T-cell (primary cell): ENCODE data around the gene CRAMP1. TPM values are rescaled to one million over a fixed set of nuclear protein-coding genes. Genes with fewer than 3 reads are reported as not detected.
"Not testable (repeated sequence)": the region's sequence is repeated elsewhere in the genome, so short reads cannot be mapped to it uniquely, and the experiment has no call there.

Experiments used
- ATAC-seq, 4 experiments: fragments of 200-7000 bp in 3 of 4; fragments of 150-1000 bp in 1 of 4; cut with Tn5 transposase; replicated peaks in 1 of 4; 1 replicate in 3 of 4; 2 replicates in 1 of 4; pipeline ENCODE4 v1.10.0; 2021; ENCODE audit warnings: moderate library complexity in 3 of 4, mild to moderate bottlenecking in 2 of 4, moderate number of reproducible peaks in 1 of 4
- CTCF ChIA-PET, 2 donors: fragments of 300-600 bp; sonication (Branson Sonifier 250); formaldehyde crosslinking; loops; one replicate each; lab custom pipeline; 2022; ENCODE audit warnings: antibody characterized with exemption in 2 of 2; lab: Charles Lee
- POLR2A ChIA-PET, 2 donors: fragments of 300-600 bp; sonication (Branson Sonifier 250); formaldehyde crosslinking; loops; one replicate each; lab custom pipeline; 2022; ENCODE audit warnings: antibody characterized with exemption in 2 of 2; lab: Charles Lee
- DNase-seq, 35 experiments: peaks; one replicate each; pipeline versions ENCODE4 v3.0.0 to v3.0.0-alpha.2; 2013 to 2023
- H3K27ac ChIP-seq: one replicate; pipeline ENCODE4 v1.5.1; 2013; ENCODE audit warnings: low read length
- H3K27me3 ChIP-seq, 2 experiments: replicated peaks in 1 of 2; 1 replicate in 1 of 2; 2 replicates in 1 of 2; pipeline versions ENCODE4 v1.6.1 to v1.7.0; 2013; ENCODE audit warnings: low read length in 1 of 2, mixed read lengths in 1 of 2; ENCODE audit not compliant: control insufficient read depth in 2 of 2, insufficient read depth in 2 of 2; ENCODE audit errors: extremely low read depth in 1 of 2
- H3K36me3 ChIP-seq, 2 donors: 1 replicate in 1 of 2; 2 replicates in 1 of 2; pipeline versions ENCODE4 v1.6.1 to v1.7.0; 2013; ENCODE audit warnings: low read length in 1 of 2; ENCODE audit not compliant: control insufficient read depth in 2 of 2, insufficient read depth in 1 of 2; ENCODE audit errors: extremely low read depth in 1 of 2
- H3K4me1 ChIP-seq, 2 experiments: 1 replicate in 1 of 2; 2 replicates in 1 of 2; pipeline versions ENCODE4 v1.6.1 to v1.7.0; 2013; ENCODE audit warnings: low read length in 2 of 2, mixed read lengths in 1 of 2; ENCODE audit not compliant: insufficient read depth in 2 of 2, control insufficient read depth in 1 of 2; ENCODE audit errors: extremely low read depth in 1 of 2
- H3K4me3 ChIP-seq, 2 donors: 1 replicate in 1 of 2; 2 replicates in 1 of 2; pipeline versions ENCODE4 v1.5.1 to v1.7.0; 2013; ENCODE audit warnings: mild to moderate bottlenecking in 2 of 2, low read length in 1 of 2, moderate library complexity in 1 of 2; ENCODE audit not compliant: control insufficient read depth in 1 of 2; ENCODE audit errors: extremely low read depth in 1 of 2
- H3K9me3 ChIP-seq: 2 replicates; pipeline ENCODE4 v1.7.0; 2013
- H3K27ac Mint-ChIP-seq, 2 donors: one replicate each; pipeline ENCODE4 v1.8.0; 2020 to 2021; ENCODE audit warnings: mild to moderate bottlenecking in 2 of 2, mixed read lengths in 2 of 2
- H3K27me3 Mint-ChIP-seq, 2 donors: one replicate each; pipeline ENCODE4 v1.8.0; 2021 to 2022; ENCODE audit warnings: mixed read lengths in 2 of 2
- H3K36me3 Mint-ChIP-seq: one replicate; pipeline ENCODE4 v1.8.0; 2021; ENCODE audit warnings: mixed read lengths
- H3K4me1 Mint-ChIP-seq, 3 donors: one replicate each; pipeline ENCODE4 v1.8.0; 2020 to 2022; ENCODE audit warnings: mixed read lengths in 3 of 3, mild to moderate bottlenecking in 1 of 3
- H3K4me3 Mint-ChIP-seq, 3 donors: one replicate each; pipeline ENCODE4 v1.8.0; 2020 to 2022; ENCODE audit warnings: mild to moderate bottlenecking in 3 of 3, mixed read lengths in 3 of 3, moderate library complexity in 3 of 3
- H3K9me3 Mint-ChIP-seq, 3 donors: one replicate each; pipeline ENCODE4 v1.8.0; 2020 to 2022; ENCODE audit warnings: mixed read lengths in 3 of 3
- WGBS: methylation state at CpG from one replicate; pipeline ENCODE4 v1.1.5; 2013; ENCODE audit warnings: missing lambda C conversion rate; ENCODE audit not compliant: insufficient coverage; 5-methylcytosine and 5-hydroxymethylcytosine counted together
- total RNA-seq, 35 experiments: library from RNA in 6 of 35; stranded (reverse) in 6 of 35; fragments of 120-200 nt in 1 of 35; gene quantifications; one replicate each; pipeline versions ENCODE4 v1.2.1 to v1.2.4 and lab custom pipeline; 2013 to 2026

CRAMP1 gene
- total RNA-seq, 5 donors from 2014 or later (not counting 1 experiment from before 2014, with no cell fraction given) = 26.4 to 36.4 (median 33.0) TPM

DNA sequence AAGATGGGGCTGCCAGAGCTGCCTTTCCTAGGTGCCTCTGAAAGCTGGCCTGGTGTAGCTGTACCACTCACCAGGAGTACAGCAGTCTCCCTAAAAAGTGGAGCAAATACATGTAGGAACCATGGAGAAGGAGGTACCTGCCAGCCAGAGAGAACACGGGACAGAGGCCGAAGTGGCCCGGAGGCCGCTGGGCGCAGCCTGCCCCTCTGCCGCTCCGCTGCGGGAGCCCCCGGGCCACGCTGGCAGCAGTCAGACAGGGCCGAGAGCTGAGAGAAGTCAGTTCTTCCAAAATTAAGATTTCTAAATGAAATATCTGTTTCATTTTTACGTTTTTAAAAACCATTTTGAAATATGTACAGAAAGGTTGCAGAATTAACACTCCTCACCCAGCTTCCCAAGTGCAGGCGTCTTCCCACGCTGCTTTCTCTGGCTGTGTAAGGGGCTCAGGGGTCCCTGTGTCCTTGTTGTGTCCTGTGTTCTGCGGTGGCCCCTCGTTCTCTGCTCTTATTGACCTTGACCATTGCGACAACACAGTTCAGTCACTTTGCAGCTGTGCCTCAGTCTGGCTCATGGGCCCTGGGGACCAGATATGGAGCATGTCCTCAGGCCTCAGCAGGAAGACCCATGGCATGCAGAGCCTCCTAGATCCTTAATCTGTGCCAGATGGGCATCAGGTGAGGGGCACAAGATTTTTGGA is 98.8 kb downstream of the CRAMP1 start:
- POLR2A ChIA-PET = interaction anchor here in 1 of 2 donors (0.7 kb wide), 1 partner anchor 44 kb away, joined by 8 read pairs; no protein-coding TSS in a partner anchor
- no peaks in the 10 kb centered on the region for H3K27me3 ChIP-seq
- H3K4me1 Mint-ChIP-seq = peaks cover 34 to 58% (median 56%) of the 10 kb centered on the region in 3 donors
- 94% methylated on average over 12 of the region's 17 CpGs for WGBS
- no peaks in the 10 kb centered on the region for H3K9me3 Mint-ChIP-seq
- H3K4me3 Mint-ChIP-seq = no peak overlapping the region
- no peak overlapping the region for H3K27ac Mint-ChIP-seq
- H3K27ac ChIP-seq = no peak overlapping the region
- H3K9me3 ChIP-seq = no peaks in the 10 kb centered on the region
- no peaks in the 10 kb centered on the region for H3K36me3 Mint-ChIP-seq
- peaks cover 0 to 59% of the 10 kb centered on the region in 2 experiments for H3K4me1 ChIP-seq
- DNase-seq (no peak), ATAC-seq (no peak)
- CTCF ChIA-PET = interaction anchor here in 1 of 2 donors (0.6 kb wide), 1 partner anchor 152 kb away, joined by 3 read pairs; no protein-coding TSS in a partner anchor
- no peak overlapping the region for H3K4me3 ChIP-seq
- H3K36me3 ChIP-seq = peaks cover 0 to 8% of the 10 kb centered on the region in 2 donors
- no peaks in the 10 kb centered on the region for H3K27me3 Mint-ChIP-seq

DNA sequence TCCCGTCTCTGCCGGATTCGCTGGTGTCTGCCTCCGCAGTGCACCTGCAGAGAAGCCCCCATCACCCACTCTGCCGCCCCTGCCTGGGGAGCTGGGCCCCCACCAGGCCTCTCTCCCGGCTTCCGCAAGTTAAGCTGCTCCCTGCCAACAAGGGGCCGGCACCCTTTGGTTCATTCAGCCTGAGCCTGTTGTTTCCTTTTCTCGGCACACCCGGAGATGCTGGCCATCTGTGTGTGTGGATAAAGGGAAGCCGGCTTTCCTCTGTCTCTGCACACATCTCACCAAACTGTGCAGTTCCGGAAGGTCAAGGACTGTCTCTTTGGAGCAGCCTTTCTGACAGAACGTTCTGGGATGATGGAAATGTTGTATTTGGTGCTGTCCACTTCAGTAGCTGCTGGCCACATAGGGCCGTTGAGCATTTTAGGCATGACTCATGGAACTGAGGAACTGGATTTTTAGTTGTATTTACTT is 100.7 kb downstream of the CRAMP1 start:
- no peak for DNase-seq
- Mint-ChIP-seq H3K4me3 (no peak overlapping the region), H3K27ac (no peak overlapping the region), H3K9me3 (no peaks in the 10 kb centered on the region), H3K4me1 (peaks cover 25 to 54% (median 50%) of the 10 kb centered on the region in 3 donors), H3K36me3 (no peaks in the 10 kb centered on the region), H3K27me3 (no peaks in the 10 kb centered on the region)
- CTCF ChIA-PET = interaction anchor here in 1 of 2 donors (1.5 kb wide), 1 partner anchor 11 kb away, joined by 3 read pairs; no protein-coding TSS in a partner anchor
- H3K36me3 ChIP-seq = peaks cover 0 to 8% of the 10 kb centered on the region in 2 donors
- 78% methylated on average over 8 of the region's 14 CpGs for WGBS
- H3K27ac ChIP-seq = no peak overlapping the region
- peaks cover 0 to 45% of the 10 kb centered on the region in 2 experiments for H3K4me1 ChIP-seq
- H3K4me3 ChIP-seq = no peak overlapping the region
- H3K27me3 ChIP-seq = no peaks in the 10 kb centered on the region
- no peak for ATAC-seq
- POLR2A ChIA-PET = no interaction called here
- no peaks in the 10 kb centered on the region for H3K9me3 ChIP-seq

DNA sequence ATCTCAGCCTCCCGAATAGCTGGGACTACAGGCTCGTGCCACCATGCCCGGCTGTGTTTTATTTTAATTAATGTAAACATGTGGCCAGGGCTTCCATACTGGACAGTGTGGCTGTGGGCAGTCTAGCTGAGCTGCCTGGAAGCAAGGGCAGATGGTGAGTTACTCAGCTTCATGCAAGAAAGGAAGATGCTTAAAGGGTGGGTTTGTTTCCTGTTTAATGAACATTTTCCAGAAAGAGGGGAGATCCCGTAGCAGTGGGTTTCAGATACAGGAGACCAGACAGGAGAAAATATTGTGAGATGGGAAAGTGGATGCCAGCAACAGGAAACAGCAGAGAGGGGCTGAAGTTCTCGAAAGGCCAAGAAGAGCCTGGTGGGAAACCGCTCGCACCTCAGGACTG is 101.2 kb downstream of the CRAMP1 start:
- POLR2A ChIA-PET = no interaction called here
- ATAC-seq (no peak), DNase-seq (no peak)
- Mint-ChIP-seq H3K36me3 (no peaks in the 10 kb centered on the region), H3K4me3 (no peak overlapping the region), H3K9me3 (no peaks in the 10 kb centered on the region), H3K4me1 (peaks cover 20 to 49% (median 45%) of the 10 kb centered on the region in 3 donors), H3K27ac (no peak overlapping the region), H3K27me3 (no peaks in the 10 kb centered on the region)
- WGBS = 57% methylated on average over 1 of the region's 7 CpGs
- Histone ChIP-seq H3K9me3 (no peaks in the 10 kb centered on the region), H3K27ac (no peak overlapping the region), H3K36me3 (peaks cover 0 to 8% of the 10 kb centered on the region in 2 donors), H3K4me3 (no peak overlapping the region), H3K27me3 (no peaks in the 10 kb centered on the region), H3K4me1 (peaks cover 0 to 40% of the 10 kb centered on the region in 2 experiments)
- CTCF ChIA-PET = interaction anchor here in 1 of 2 donors (1.5 kb wide), 1 partner anchor 10 kb away, joined by 3 read pairs; no protein-coding TSS in a partner anchor

DNA sequence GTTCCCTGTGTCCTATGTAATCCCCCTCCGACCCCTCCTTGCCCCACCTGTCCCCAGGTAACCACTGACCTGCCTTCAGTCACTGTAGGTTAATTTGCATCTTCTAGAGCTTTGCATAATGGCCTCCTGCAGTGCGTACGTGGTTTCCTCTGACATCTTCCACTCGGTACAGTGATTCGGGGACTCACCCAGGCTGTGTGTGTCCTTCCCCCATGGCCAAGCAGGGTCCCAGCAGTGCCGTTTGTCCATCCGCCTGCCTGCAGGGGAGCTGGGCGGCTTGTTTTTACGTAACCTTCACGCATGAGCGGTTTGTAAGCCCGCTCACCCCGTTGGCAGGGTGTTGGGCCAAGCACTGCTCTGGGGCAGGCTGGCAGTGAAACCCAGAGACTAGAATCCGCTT is 101.8 kb downstream of the CRAMP1 start:
- H3K9me3 ChIP-seq = no peaks in the 10 kb centered on the region
- Mint-ChIP-seq H3K9me3 (no peaks in the 10 kb centered on the region), H3K4me1 (peaks cover 17 to 46% (median 42%) of the 10 kb centered on the region in 3 donors), H3K4me3 (no peak overlapping the region), H3K27me3 (no peaks in the 10 kb centered on the region), H3K27ac (no peak overlapping the region), H3K36me3 (no peaks in the 10 kb centered on the region)
- H3K36me3 ChIP-seq = peaks cover 0 to 5% of the 10 kb centered on the region in 2 donors
- ChIA-PET CTCF (interaction anchor here in 1 of 2 donors (1.5 kb wide), 1 partner anchor 10 kb away, joined by 3 read pairs; no protein-coding TSS in a partner anchor), POLR2A (no interaction called here)
- WGBS = 82% methylated on average over 14 of the region's 14 CpGs
- DNase-seq = peak in 1 of 35 experiments; percentile 25
- no peak overlapping the region for H3K4me3 ChIP-seq
- no peaks in the 10 kb centered on the region for H3K27me3 ChIP-seq
- H3K27ac ChIP-seq = no peak overlapping the region
- H3K4me1 ChIP-seq = peaks cover 0 to 38% of the 10 kb centered on the region in 2 experiments
- ATAC-seq = peak in 1 of 4 experiments; percentile 18

DNA sequence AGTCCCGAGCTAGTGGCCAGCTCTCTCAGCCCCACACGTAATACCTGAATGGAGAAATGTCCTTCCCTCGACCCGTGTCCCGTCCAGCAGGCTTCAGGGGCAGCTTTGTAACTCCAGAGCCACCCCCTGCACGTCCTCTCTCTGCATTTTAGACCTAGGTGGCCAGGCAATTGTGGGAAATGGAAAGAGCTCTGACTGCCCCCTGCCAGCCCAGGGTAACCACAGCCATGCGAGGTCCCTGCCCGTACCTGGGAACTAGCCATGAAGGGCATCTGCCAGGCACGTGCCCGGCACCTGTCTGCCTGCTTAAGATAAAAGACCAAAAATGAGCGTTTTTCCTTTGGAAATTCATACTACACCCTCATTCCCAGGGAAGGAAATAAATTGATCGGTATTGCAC is 103.1 kb downstream of the CRAMP1 start:
- no peaks in the 10 kb centered on the region for H3K36me3 Mint-ChIP-seq
- DNase-seq = no peak
- ChIA-PET CTCF (no interaction called here), POLR2A (no interaction called here)
- H3K4me3 Mint-ChIP-seq = no peak overlapping the region
- no peaks in the 10 kb centered on the region for H3K9me3 Mint-ChIP-seq
- H3K4me3 ChIP-seq = no peak overlapping the region
- no peaks in the 10 kb centered on the region for H3K27me3 ChIP-seq
- ATAC-seq = no peak
- no peaks in the 10 kb centered on the region for H3K9me3 ChIP-seq
- no peak overlapping the region for H3K27ac Mint-ChIP-seq
- H3K27me3 Mint-ChIP-seq = no peaks in the 10 kb centered on the region
- no peak overlapping the region for H3K27ac ChIP-seq
- peaks cover 22 to 44% (median 44%) of the 10 kb centered on the region in 3 donors for H3K4me1 Mint-ChIP-seq
- H3K4me1 ChIP-seq = peaks cover 0 to 38% of the 10 kb centered on the region in 2 experiments
- H3K36me3 ChIP-seq = peaks cover 0 to 5% of the 10 kb centered on the region in 2 donors
- WGBS = 97% methylated on average over 8 of the region's 12 CpGs

DNA sequence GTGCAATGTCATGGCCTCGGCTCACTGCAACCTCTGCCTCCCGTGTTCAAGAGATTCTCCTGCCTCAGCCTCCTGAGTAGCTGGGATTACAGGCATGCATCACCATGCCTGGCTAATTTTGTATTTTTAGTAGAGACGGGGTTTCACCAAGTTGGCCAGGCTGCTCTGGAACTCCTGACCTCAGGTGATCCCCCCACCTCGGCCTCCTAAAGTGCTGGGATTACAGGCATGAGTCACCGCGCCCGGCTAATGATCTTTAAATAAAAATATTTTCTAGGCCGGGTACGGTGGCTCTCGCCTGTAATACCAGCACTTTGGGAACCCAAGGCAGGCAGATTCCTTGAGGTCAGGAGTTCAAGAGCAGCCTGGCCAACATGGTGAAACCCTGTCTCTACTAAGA is 106.1 kb downstream of the CRAMP1 start:
- H3K27me3 ChIP-seq, H3K36me3 Mint-ChIP-seq, POLR2A ChIA-PET, H3K9me3 ChIP-seq, H3K27ac ChIP-seq, H3K36me3 ChIP-seq, H3K4me3 Mint-ChIP-seq, DNase-seq, H3K27ac Mint-ChIP-seq, CTCF ChIA-PET, ATAC-seq, H3K9me3 Mint-ChIP-seq, H3K4me3 ChIP-seq, H3K27me3 Mint-ChIP-seq: not testable (repeated sequence)
- 98% methylated on average over 8 of the region's 10 CpGs for WGBS
- peaks cover 3 to 45% of the 10 kb centered on the region in 2 experiments for H3K4me1 ChIP-seq
- H3K4me1 Mint-ChIP-seq = peaks cover 22 to 55% (median 54%) of the 10 kb centered on the region in 3 donors
